Astrocyte (in vitro differentiated cells and primary cell): Measurements from ENCODE around the gene NUP107. TPM values are rescaled to one million over a fixed set of nuclear protein-coding genes. Genes with fewer than 3 reads are reported as not detected.

ENCODE experiments used
- DNase-seq: peaks from one replicate; pipeline ENCODE4 v3.0.0-alpha.2; 2010; ENCODE audit warnings: low read depth
- FAIRE-seq: peaks from 2 replicates; lab custom pipeline; 2011; peaks lifted over from hg19 to GRCh38; lab: Jason Lieb, UNC
- H2AFZ ChIP-seq: 2 replicates; pipeline ENCODE4 v1.6.0; 2012; ENCODE audit warnings: low read depth, low read length, inconsistent platforms
- H3K27ac ChIP-seq: 2 replicates; pipeline ENCODE4 v1.5.1; 2011; ENCODE audit warnings: low read depth, low read length, inconsistent platforms
- H3K27me3 ChIP-seq: 2 replicates; pipeline ENCODE4 v1.6.0; 2011; ENCODE audit warnings: low read length, inconsistent platforms; ENCODE audit not compliant: insufficient read depth
- H3K36me3 ChIP-seq: 2 replicates; pipeline ENCODE4 v1.5.1; 2011; ENCODE audit warnings: low read length, inconsistent platforms; ENCODE audit not compliant: insufficient read depth
- H3K4me1 ChIP-seq: 2 replicates; pipeline ENCODE4 v1.5.1; 2011; ENCODE audit warnings: low read length, inconsistent platforms; ENCODE audit not compliant: insufficient read depth
- H3K4me2 ChIP-seq: 2 replicates; pipeline ENCODE4 v1.6.0; 2012; ENCODE audit warnings: low read length, inconsistent platforms
- H3K4me3 ChIP-seq: 2 replicates; pipeline ENCODE4 v1.5.1; 2011; ENCODE audit warnings: low read depth, mild to moderate bottlenecking, low read length, inconsistent platforms; ENCODE audit not compliant: insufficient read depth
- H3K79me2 ChIP-seq: 2 replicates; pipeline ENCODE4 v1.6.0; 2012; ENCODE audit warnings: mild to moderate bottlenecking, low read length, inconsistent platforms; ENCODE audit not compliant: insufficient read depth
- H3K9ac ChIP-seq: 2 replicates; pipeline ENCODE4 v1.6.0; 2012; ENCODE audit warnings: mild to moderate bottlenecking, low read length, inconsistent platforms
- H3K9me3 ChIP-seq: 2 replicates; pipeline ENCODE4 v1.5.1; 2012; ENCODE audit warnings: low read depth, mild to moderate bottlenecking, low read length, inconsistent platforms; ENCODE audit not compliant: insufficient read depth
- H4K20me1 ChIP-seq: 2 replicates; pipeline ENCODE4 v1.6.0; 2012; ENCODE audit warnings: low read length, inconsistent platforms; ENCODE audit not compliant: insufficient read depth
- H3K27ac Mint-ChIP-seq: one replicate; pipeline ENCODE4 v1.8.0; 2021; ENCODE audit warnings: mild to moderate bottlenecking, mixed read lengths; ENCODE audit not compliant: unreplicated experiment
- H3K27me3 Mint-ChIP-seq: one replicate; pipeline ENCODE4 v1.8.0; 2021; ENCODE audit warnings: low read depth, mixed read lengths; ENCODE audit not compliant: unreplicated experiment
- H3K36me3 Mint-ChIP-seq: one replicate; pipeline ENCODE4 v1.8.0; 2021; ENCODE audit warnings: low read depth, mixed read lengths; ENCODE audit not compliant: unreplicated experiment
- H3K4me1 Mint-ChIP-seq: one replicate; pipeline ENCODE4 v1.8.0; 2021; ENCODE audit warnings: low read depth, mixed read lengths; ENCODE audit not compliant: unreplicated experiment
- H3K4me3 Mint-ChIP-seq: one replicate; pipeline ENCODE4 v1.8.0; 2021; ENCODE audit warnings: mild to moderate bottlenecking, moderate library complexity, mixed read lengths; ENCODE audit not compliant: unreplicated experiment
- H3K9me3 Mint-ChIP-seq: one replicate; pipeline ENCODE4 v1.8.0; 2021; ENCODE audit warnings: mild to moderate bottlenecking, mixed read lengths; ENCODE audit not compliant: unreplicated experiment
- CTCF ChIP-seq: IDR thresholded peaks from 2 replicates; pipeline ENCODE4 v1.5.1; 2011; ENCODE audit warnings: low read depth, mild to moderate bottlenecking, inconsistent platforms, low read length, moderate library complexity; ENCODE audit not compliant: insufficient read depth
- EZH2 ChIP-seq: IDR thresholded peaks from 2 replicates; pipeline ENCODE4 v1.6.1; 2012; ENCODE audit warnings: mild to moderate bottlenecking, low read length, inconsistent platforms; ENCODE audit not compliant: insufficient read depth
- total RNA-seq: library from RNA; stranded (reverse); gene quantifications from 2 replicates; pipeline ENCODE4 v1.2.1, GENCODE V29; 2021

NUP107 gene
- total RNA-seq, 1 donor from 2014 or later = 42.8 TPM

- Histone ChIP-seq H3K27ac (no peak overlapping the region), H3K79me2 (no peaks in the 10 kb centered on the region), H3K9me3 (no peaks in the 10 kb centered on the region), H3K4me1 (no peaks in the 10 kb centered on the region), H4K20me1 (no peaks in the 10 kb centered on the region), H3K27me3 (no peaks in the 10 kb centered on the region), H3K4me3 (no peak overlapping the region), H3K36me3 (peaks cover 22% of the 10 kb centered on the region), H2AFZ (no peak overlapping the region), H3K4me2 (no peak overlapping the region), H3K9ac (no peak overlapping the region)
- H3K27me3 Mint-ChIP-seq = no peaks in the 10 kb centered on the region
- FAIRE-seq (no peak), DNase-seq (no peak)
- no peak for TF ChIP-seq CTCF
- TF ChIP-seq EZH2 = no peak
- no peaks in the 10 kb centered on the region for H3K4me1 Mint-ChIP-seq
- H3K4me3 Mint-ChIP-seq = no peak overlapping the region
- H3K36me3 Mint-ChIP-seq = peaks cover 15% of the 10 kb centered on the region
- H3K27ac Mint-ChIP-seq = no peak overlapping the region
- H3K9me3 Mint-ChIP-seq = no peaks in the 10 kb centered on the region
Observed at GRCh38 chr12:68762691-68763090, 75.9 kb downstream of the NUP107 start.

GRCh38 chr12:68765696-68766095, 78.9 kb downstream of the NUP107 start:
- H4K20me1 ChIP-seq = no peaks in the 10 kb centered on the region
- Mint-ChIP-seq H3K9me3 (no peaks in the 10 kb centered on the region), H3K27ac (no peak overlapping the region), H3K27me3 (no peaks in the 10 kb centered on the region), H3K4me1 (no peaks in the 10 kb centered on the region), H3K4me3 (no peak overlapping the region), H3K36me3 (peaks cover 15% of the 10 kb centered on the region)
- DNase-seq = no peak
- H3K4me2 ChIP-seq = no peak overlapping the region
- peaks cover 10% of the 10 kb centered on the region for H3K36me3 ChIP-seq
- FAIRE-seq = no peak
- TF ChIP-seq EZH2 = no peak
- TF ChIP-seq CTCF = no peak
- no peaks in the 10 kb centered on the region for H3K79me2 ChIP-seq
- H3K4me1 ChIP-seq = no peaks in the 10 kb centered on the region
- H3K27me3 ChIP-seq = no peaks in the 10 kb centered on the region
- no peak overlapping the region for H3K4me3 ChIP-seq
- H2AFZ ChIP-seq = no peak overlapping the region
- no peak overlapping the region for H3K27ac ChIP-seq
- H3K9ac ChIP-seq = no peak overlapping the region
- H3K9me3 ChIP-seq = no peaks in the 10 kb centered on the region

GRCh38 chr12:68766646-68767045, 79.9 kb downstream of the NUP107 start:
- Histone ChIP-seq H3K4me1 (no peaks in the 10 kb centered on the region), H3K4me2 (no peak overlapping the region), H3K27me3 (no peaks in the 10 kb centered on the region), H2AFZ (no peak overlapping the region), H3K27ac (no peak overlapping the region), H3K36me3 (peaks cover 5% of the 10 kb centered on the region), H4K20me1 (no peaks in the 10 kb centered on the region), H3K9ac (no peak overlapping the region), H3K4me3 (no peak overlapping the region), H3K9me3 (no peaks in the 10 kb centered on the region), H3K79me2 (no peaks in the 10 kb centered on the region)
- H3K27me3 Mint-ChIP-seq = no peaks in the 10 kb centered on the region
- no peak for TF ChIP-seq EZH2
- no peak for TF ChIP-seq CTCF
- no peak overlapping the region for H3K27ac Mint-ChIP-seq
- no peaks in the 10 kb centered on the region for H3K4me1 Mint-ChIP-seq
- H3K36me3 Mint-ChIP-seq = peaks cover 9% of the 10 kb centered on the region
- DNase-seq (no peak), FAIRE-seq (no peak)
- H3K4me3 Mint-ChIP-seq = no peak overlapping the region
- H3K9me3 Mint-ChIP-seq = no peaks in the 10 kb centered on the region
